Esophagus squamous epithelium (tissue), 4 donors: Measurements from ENCODE around the gene SETD4.

Experiments used
- POLR2A ChIP-seq, 4 donors: fragments of 450-650 bp; IDR thresholded peaks; one replicate each; pipeline ENCODE4 v1.6.1; 2017; ENCODE audit warnings: antibody characterized with exemption in 4 of 4, mild to moderate bottlenecking in 4 of 4, moderate library complexity in 3 of 4
- TF ChIP-seq, protein P1 (sequence below), 6 experiments: fragments of 450-650 bp in 4 of 6; fragments of 200-600 bp in 2 of 6; sonication (generic) in 2 of 6; IDR thresholded peaks; one replicate each; pipeline ENCODE4 v1.5.1; 2016 to 2019; ENCODE audit warnings: antibody characterized with exemption in 6 of 6, mild to moderate bottlenecking in 4 of 6, moderate library complexity in 4 of 6

DNA sequence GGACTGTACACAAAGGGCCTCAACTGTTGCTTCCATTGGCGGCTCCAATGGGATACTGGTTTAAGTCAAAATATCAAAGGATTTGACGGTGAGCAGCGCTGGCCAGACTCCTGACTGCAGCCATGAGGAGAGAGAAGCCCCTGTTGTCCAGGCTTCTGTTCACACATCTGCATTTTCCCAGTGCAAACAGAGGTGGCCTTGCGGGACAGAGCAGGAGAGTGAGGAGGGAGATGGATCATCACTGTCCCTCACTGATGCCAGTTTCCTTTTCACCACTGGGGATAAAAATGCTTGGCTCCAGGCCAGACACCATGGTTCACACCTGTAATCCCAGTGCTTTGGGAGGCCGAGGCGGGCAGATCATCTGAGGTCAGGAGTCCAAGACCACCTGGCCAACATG, 69.2 kb downstream of the SETD4 start:
- TF ChIP-seq, protein P1, sequence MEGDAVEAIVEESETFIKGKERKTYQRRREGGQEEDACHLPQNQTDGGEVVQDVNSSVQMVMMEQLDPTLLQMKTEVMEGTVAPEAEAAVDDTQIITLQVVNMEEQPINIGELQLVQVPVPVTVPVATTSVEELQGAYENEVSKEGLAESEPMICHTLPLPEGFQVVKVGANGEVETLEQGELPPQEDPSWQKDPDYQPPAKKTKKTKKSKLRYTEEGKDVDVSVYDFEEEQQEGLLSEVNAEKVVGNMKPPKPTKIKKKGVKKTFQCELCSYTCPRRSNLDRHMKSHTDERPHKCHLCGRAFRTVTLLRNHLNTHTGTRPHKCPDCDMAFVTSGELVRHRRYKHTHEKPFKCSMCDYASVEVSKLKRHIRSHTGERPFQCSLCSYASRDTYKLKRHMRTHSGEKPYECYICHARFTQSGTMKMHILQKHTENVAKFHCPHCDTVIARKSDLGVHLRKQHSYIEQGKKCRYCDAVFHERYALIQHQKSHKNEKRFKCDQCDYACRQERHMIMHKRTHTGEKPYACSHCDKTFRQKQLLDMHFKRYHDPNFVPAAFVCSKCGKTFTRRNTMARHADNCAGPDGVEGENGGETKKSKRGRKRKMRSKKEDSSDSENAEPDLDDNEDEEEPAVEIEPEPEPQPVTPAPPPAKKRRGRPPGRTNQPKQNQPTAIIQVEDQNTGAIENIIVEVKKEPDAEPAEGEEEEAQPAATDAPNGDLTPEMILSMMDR (IDR thresholded peaks at IDR 0.05) = no peak
- no peak for TF ChIP-seq POLR2A (IDR thresholded peaks at IDR 0.05)
